Coronary artery (tissue), 2 donors: ENCODE results near the gene HTRA1.

Experiments
- DNase-seq: peaks from one replicate; pipeline ENCODE4 v3.0.0-alpha.2; 2017; ENCODE audit warnings: low spot score
- H3K27ac ChIP-seq, 2 donors: fragments of 200-600 bp; sonication (generic); one replicate each; pipeline ENCODE4 v1.5.1; 2016 to 2019
- H3K4me3 ChIP-seq: fragments of 200-600 bp; sonication (generic); 2 replicates; pipeline ENCODE4 v1.5.1; 2016; ENCODE audit warnings: mild to moderate bottlenecking, moderate library complexity
- CTCF ChIP-seq: fragments of 200-600 bp; sonication (generic); IDR thresholded peaks from one replicate; pipeline ENCODE4 v1.5.1; 2019; ENCODE audit warnings: antibody characterized with exemption

HTRA1 gene

GRCh38 chr10:122508021-122508420 is 46.7 kb downstream of the HTRA1 start:
- TF ChIP-seq CTCF: no peak
- Histone ChIP-seq H3K4me3 (no peak overlapping the region), H3K27ac (no peak overlapping the region)
- no peak for DNase-seq

- no peak for TF ChIP-seq CTCF
- Histone ChIP-seq H3K27ac (no peak overlapping the region), H3K4me3 (no peak overlapping the region)
- no peak for DNase-seq
Measured at GRCh38 chr10:122509323-122509722, 48.0 kb downstream of the HTRA1 start.

GRCh38 chr10:122510326-122510725 is 49.0 kb downstream of the HTRA1 start:
- Histone ChIP-seq H3K27ac (no peak overlapping the region), H3K4me3 (no peak overlapping the region)
- TF ChIP-seq CTCF: no peak
- DNase-seq: no peak

GRCh38 chr10:122510736-122511135 is 49.4 kb downstream of the HTRA1 start:
- no peak overlapping the region for H3K4me3 ChIP-seq
- no peak for TF ChIP-seq CTCF
- DNase-seq: no peak
- no peak overlapping the region for H3K27ac ChIP-seq

GRCh38 chr10:122513053-122513452 is 51.7 kb downstream of the HTRA1 start:
- no peak for TF ChIP-seq CTCF
- no peak for DNase-seq
- no peak overlapping the region for H3K27ac ChIP-seq
- H3K4me3 ChIP-seq: no peak overlapping the region

DNA sequence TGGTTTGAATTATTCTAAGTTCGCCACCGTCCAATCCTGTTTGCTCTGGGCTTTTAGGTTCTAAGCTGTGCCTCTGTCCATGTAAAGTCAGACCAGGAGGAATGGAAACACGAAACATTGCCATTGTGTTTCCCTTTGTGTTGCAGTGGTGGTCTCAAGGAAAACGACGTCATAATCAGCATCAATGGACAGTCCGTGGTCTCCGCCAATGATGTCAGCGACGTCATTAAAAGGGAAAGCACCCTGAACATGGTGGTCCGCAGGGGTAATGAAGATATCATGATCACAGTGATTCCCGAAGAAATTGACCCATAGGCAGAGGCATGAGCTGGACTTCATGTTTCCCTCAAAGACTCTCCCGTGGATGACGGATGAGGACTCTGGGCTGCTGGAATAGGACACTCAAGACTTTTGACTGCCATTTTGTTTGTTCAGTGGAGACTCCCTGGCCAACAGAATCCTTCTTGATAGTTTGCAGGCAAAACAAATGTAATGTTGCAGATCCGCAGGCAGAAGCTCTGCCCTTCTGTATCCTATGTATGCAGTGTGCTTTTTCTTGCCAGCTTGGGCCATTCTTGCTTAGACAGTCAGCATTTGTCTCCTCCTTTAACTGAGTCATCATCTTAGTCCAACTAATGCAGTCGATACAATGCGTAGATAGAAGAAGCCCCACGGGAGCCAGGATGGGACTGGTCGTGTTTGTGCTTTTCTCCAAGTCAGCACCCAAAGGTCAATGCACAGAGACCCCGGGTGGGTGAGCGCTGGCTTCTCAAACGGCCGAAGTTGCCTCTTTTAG is 52.9 kb downstream of the HTRA1 start:
- H3K27ac ChIP-seq: no peak overlapping the region
- DNase-seq: no peak
- TF ChIP-seq CTCF: no peak
- H3K4me3 ChIP-seq: no peak overlapping the region

GRCh38 chr10:122515022-122515424 is 53.7 kb downstream of the HTRA1 start:
- no peak for TF ChIP-seq CTCF

More at GRCh38 chr10:122515022-122515424, 53.7 kb downstream of the HTRA1 start:
- H3K4me3 ChIP-seq: no peak overlapping the region
- DNase-seq: no peak
- no peak overlapping the region for H3K27ac ChIP-seq
